Activated T-cell treated with anti-CD3 and anti-CD28 coated beads, Interleukin-2, amount 50 U/mL, for 4 hours (primary cell): ENCODE results near the gene RPL3. TPM values are rescaled to one million over a fixed set of nuclear protein-coding genes. Genes with fewer than 3 reads are reported as not detected.
A peak's percentile ranks its signal among the peaks of the same experiment; 100 is the strongest.

Experiments
- ATAC-seq, 2 donors: fragments of 200-7000 bp; cut with Tn5 transposase; one replicate each; pipeline ENCODE4 v1.10.0; 2021
- DNase-seq: peaks from one replicate; pipeline ENCODE4 v3.0.0-alpha.2; 2020
- H3K27me3 Mint-ChIP-seq: one replicate; pipeline ENCODE4 v1.8.0; 2021; ENCODE audit warnings: low read depth, mixed read lengths
- H3K36me3 Mint-ChIP-seq: one replicate; pipeline ENCODE4 v1.8.0; 2022; ENCODE audit warnings: mixed read lengths; ENCODE audit not compliant: insufficient read depth
- H3K4me1 Mint-ChIP-seq: one replicate; pipeline ENCODE4 v1.8.0; 2021; ENCODE audit warnings: low read depth, mixed read lengths
- H3K4me3 Mint-ChIP-seq: one replicate; pipeline ENCODE4 v1.8.0; 2021; ENCODE audit warnings: mild to moderate bottlenecking, moderate library complexity, mixed read lengths
- H3K9me3 Mint-ChIP-seq: one replicate; pipeline ENCODE4 v1.8.0; 2021; ENCODE audit warnings: mixed read lengths
- total RNA-seq, 3 donors: library from RNA; stranded (reverse); gene quantifications; one replicate each; pipeline ENCODE4 v1.2.1, GENCODE V29; 2021

The RPL3 gene
- total RNA-seq, 3 donors from 2014 or later = 2,811 to 2,835 (median 2,816) TPM

- peaks cover 4% of the 10 kb centered on the region for H3K9me3 Mint-ChIP-seq
- no peak overlapping the region for H3K4me3 Mint-ChIP-seq
- H3K4me1 Mint-ChIP-seq = no peaks in the 10 kb centered on the region
- H3K36me3 Mint-ChIP-seq = no peaks in the 10 kb centered on the region
- ATAC-seq (no peak), DNase-seq (no peak)
- H3K27me3 Mint-ChIP-seq = peaks cover 11% of the 10 kb centered on the region
Observed at GRCh38 chr22:39279170-39279850, 40.1 kb downstream of the RPL3 start.

GRCh38 chr22:39278040-39278439, 41.4 kb downstream of the RPL3 start:
- Mint-ChIP-seq H3K27me3 (peaks cover 11% of the 10 kb centered on the region), H3K4me1 (no peaks in the 10 kb centered on the region), H3K36me3 (no peaks in the 10 kb centered on the region), H3K9me3 (peaks cover 4% of the 10 kb centered on the region), H3K4me3 (no peak overlapping the region)
- ATAC-seq (no peak), DNase-seq (no peak)

GRCh38 chr22:39277142-39277607, 42.2 kb downstream of the RPL3 start:
- H3K9me3 Mint-ChIP-seq = peaks cover 4% of the 10 kb centered on the region
- H3K36me3 Mint-ChIP-seq = no peaks in the 10 kb centered on the region
- ATAC-seq = no peak
- DNase-seq = no peak
- H3K4me1 Mint-ChIP-seq = no peaks in the 10 kb centered on the region
- H3K4me3 Mint-ChIP-seq = no peak overlapping the region
- peaks cover 11% of the 10 kb centered on the region for H3K27me3 Mint-ChIP-seq

GRCh38 chr22:39276440-39277141, 42.8 kb downstream of the RPL3 start:
- peaks cover 4% of the 10 kb centered on the region for H3K9me3 Mint-ChIP-seq
- no peak overlapping the region for H3K4me3 Mint-ChIP-seq
- no peaks in the 10 kb centered on the region for H3K4me1 Mint-ChIP-seq
- DNase-seq = no peak
- peaks cover 11% of the 10 kb centered on the region for H3K27me3 Mint-ChIP-seq
- no peak for ATAC-seq
- H3K36me3 Mint-ChIP-seq = no peaks in the 10 kb centered on the region

GRCh38 chr22:39275814-39276439, 43.5 kb downstream of the RPL3 start:
- peaks cover 11% of the 10 kb centered on the region for H3K27me3 Mint-ChIP-seq
- ATAC-seq = no peak
- no peaks in the 10 kb centered on the region for H3K36me3 Mint-ChIP-seq
- no peak overlapping the region for H3K4me3 Mint-ChIP-seq
- H3K4me1 Mint-ChIP-seq = no peaks in the 10 kb centered on the region
- DNase-seq = no peak
- peaks cover 7% of the 10 kb centered on the region for H3K9me3 Mint-ChIP-seq

GRCh38 chr22:39273950-39274887, 45.2 kb downstream of the RPL3 start:
- Mint-ChIP-seq H3K36me3 (no peaks in the 10 kb centered on the region), H3K4me3 (no peak overlapping the region), H3K27me3 (peaks cover 9% of the 10 kb centered on the region), H3K4me1 (no peaks in the 10 kb centered on the region), H3K9me3 (peaks cover 7% of the 10 kb centered on the region)
- no peak for ATAC-seq
- DNase-seq = no peak

GRCh38 chr22:39270792-39271191, 48.6 kb downstream of the RPL3 start:
- H3K27me3 Mint-ChIP-seq = no peaks in the 10 kb centered on the region
- H3K4me3 Mint-ChIP-seq = no peak overlapping the region
- no peaks in the 10 kb centered on the region for H3K36me3 Mint-ChIP-seq
- H3K4me1 Mint-ChIP-seq = no peaks in the 10 kb centered on the region
- H3K9me3 Mint-ChIP-seq = peaks cover 4% of the 10 kb centered on the region
- ATAC-seq (no peak), DNase-seq (no peak)

GRCh38 chr22:39270280-39270679, 49.1 kb downstream of the RPL3 start:
- no peaks in the 10 kb centered on the region for H3K36me3 Mint-ChIP-seq
- no peak overlapping the region for H3K4me3 Mint-ChIP-seq
- DNase-seq (no peak), ATAC-seq (no peak)
- H3K4me1 Mint-ChIP-seq = no peaks in the 10 kb centered on the region
- no peaks in the 10 kb centered on the region for H3K27me3 Mint-ChIP-seq
- peaks cover 4% of the 10 kb centered on the region for H3K9me3 Mint-ChIP-seq

- Mint-ChIP-seq H3K36me3 (no peaks in the 10 kb centered on the region), H3K27me3 (peaks cover 2% of the 10 kb centered on the region)
- ATAC-seq = no peak
Observed at GRCh38 chr22:39269095-39269790, 50.2 kb downstream of the RPL3 start.

GRCh38 chr22:39268645-39269044, 50.8 kb downstream of the RPL3 start:
- peaks cover 2% of the 10 kb centered on the region for H3K27me3 Mint-ChIP-seq
- no peaks in the 10 kb centered on the region for H3K4me1 Mint-ChIP-seq
- H3K4me3 Mint-ChIP-seq = no peak overlapping the region
- peaks cover 4% of the 10 kb centered on the region for H3K9me3 Mint-ChIP-seq
- DNase-seq (no peak), ATAC-seq (no peak)
- H3K36me3 Mint-ChIP-seq = no peaks in the 10 kb centered on the region

More at GRCh38 chr22:39269095-39269790, 50.2 kb downstream of the RPL3 start:
- DNase-seq = no peak
- H3K9me3 Mint-ChIP-seq = peaks cover 4% of the 10 kb centered on the region
- H3K4me1 Mint-ChIP-seq = no peaks in the 10 kb centered on the region
- no peak overlapping the region for H3K4me3 Mint-ChIP-seq

GRCh38 chr22:39267974-39268373, 51.4 kb downstream of the RPL3 start:
- H3K9me3 Mint-ChIP-seq = peaks cover 4% of the 10 kb centered on the region
- H3K36me3 Mint-ChIP-seq = no peaks in the 10 kb centered on the region
- DNase-seq (no peak), ATAC-seq (no peak)
- H3K4me3 Mint-ChIP-seq = no peak overlapping the region
- peaks cover 2% of the 10 kb centered on the region for H3K27me3 Mint-ChIP-seq
- no peaks in the 10 kb centered on the region for H3K4me1 Mint-ChIP-seq

- DNase-seq (no peak), ATAC-seq (peak; percentile 69 to 70)
- H3K9me3 Mint-ChIP-seq = peaks cover 6% of the 10 kb centered on the region
- no peaks in the 10 kb centered on the region for H3K4me1 Mint-ChIP-seq
- H3K4me3 Mint-ChIP-seq = no peak overlapping the region
- peaks cover 2% of the 10 kb centered on the region for H3K27me3 Mint-ChIP-seq
- H3K36me3 Mint-ChIP-seq = peaks cover 4% of the 10 kb centered on the region
Observed at GRCh38 chr22:39266398-39267030, 52.9 kb downstream of the RPL3 start.
